HCT116 (cell line): ENCODE measurements around the gene LHFPL6. TPM values are rescaled to one million over a fixed set of nuclear protein-coding genes. Genes with fewer than 3 reads are reported as not detected.

Source experiments
- ATAC-seq: fragments of 200-7000 bp; cut with Tn5 transposase; 2 replicates; pipeline ENCODE4 v1.9.1; 2020; ENCODE audit warnings: mild to moderate bottlenecking, moderate library complexity
- BruUV-seq: library from RNA; stranded (reverse); fragments of 400-500 nt; replicated peaks from 2 replicates; lab custom pipeline; 2021; lab: Mats Ljungman, UMichigan
- CTCF ChIA-PET: fragments of 300-600 bp; sonication (Branson Sonifier 250); formaldehyde crosslinking; loops from one replicate; lab custom pipeline; 2021; ENCODE audit warnings: antibody characterized with exemption; lab: Charles Lee
- POLR2A ChIA-PET: fragments of 300-600, 350-600 bp; sonication (Branson Sonifier 250); formaldehyde crosslinking; loops from one replicate; lab custom pipeline; 2021; ENCODE audit warnings: antibody characterized with exemption; lab: Charles Lee
- RAD21 ChIA-PET, 2 experiments: fragments of 300-600 bp; sonication (Branson Sonifier 250); formaldehyde crosslinking; loops; one replicate each; lab custom pipeline; 2023; ENCODE audit warnings: low total read pairs in 2 of 2; ENCODE audit not compliant: uncharacterized antibody in 2 of 2, unreplicated experiment in 2 of 2, low non-redundant PET in 1 of 2; lab: Charles Lee
- DNase-seq: peaks from one replicate; pipeline ENCODE4 v3.0.0-alpha.2; 2010; ENCODE audit warnings: low read depth, low spot score
- H2AFZ ChIP-seq: fragments of 200-600 bp; shearing (Covaris generic), sonication (generic); 2 replicates; pipeline ENCODE4 v1.6.1; 2017; ENCODE audit warnings: low read depth, mixed run types, mixed read lengths, antibody characterized with exemption, low read length; ENCODE audit not compliant: poor library complexity, severe bottlenecking
- H3K27ac ChIP-seq: 2 replicates; pipeline ENCODE4 v1.5.1; 2012; ENCODE audit warnings: low read depth, low read length
- H3K27me3 ChIP-seq: fragments of 200-600 bp; sonication (generic); 2 replicates; pipeline ENCODE4 v1.6.1; 2016; ENCODE audit warnings: mixed run types, low read length, mixed read lengths; ENCODE audit not compliant: insufficient read depth
- H3K36me3 ChIP-seq, 2 experiments: fragments of 200-500 bp in 1 of 2; fragments of 200-600 bp in 1 of 2; sonication (Bioruptor generic) in 1 of 2; sonication (generic) in 1 of 2; 2 replicates each; pipeline versions ENCODE4 v1.5.1 to v1.6.1; 2014 to 2016; ENCODE audit warnings: low read length in 2 of 2, inconsistent platforms in 1 of 2, mixed read lengths in 1 of 2, mixed run types in 1 of 2; ENCODE audit not compliant: insufficient read depth in 2 of 2, control insufficient read depth in 1 of 2
- H3K4me1 ChIP-seq, 2 experiments: fragments of 200-600 bp in 1 of 2; sonication (generic) in 1 of 2; 2 replicates each; pipeline versions ENCODE4 v1.5.1 to v1.6.1; 2012 to 2017; ENCODE audit warnings: low read length in 2 of 2, inconsistent platforms in 1 of 2, mild to moderate bottlenecking in 1 of 2, mixed read lengths in 1 of 2, mixed run types in 1 of 2, moderate library complexity in 1 of 2; ENCODE audit not compliant: insufficient read depth in 2 of 2, control insufficient read depth in 1 of 2
- H3K4me2 ChIP-seq: fragments of 200-600 bp; sonication (generic); 2 replicates; pipeline ENCODE4 v1.6.1; 2017; ENCODE audit warnings: mixed run types, low read length, mixed read lengths
- H3K4me3 ChIP-seq, 2 experiments: fragments of 200-600 bp in 1 of 2; sonication (generic) in 1 of 2; replicated peaks in 1 of 2; 2 replicates each; pipeline ENCODE4 v1.5.1; 2011 to 2016; ENCODE audit warnings: low read length in 2 of 2, control low read depth in 1 of 2, low read depth in 1 of 2, mild to moderate bottlenecking in 1 of 2, mixed read lengths in 1 of 2, mixed run types in 1 of 2
- H3K79me2 ChIP-seq: fragments of 200-600 bp; sonication (generic); 2 replicates; pipeline ENCODE4 v1.6.1; 2017; ENCODE audit warnings: mild to moderate bottlenecking, mixed run types, low read length, moderate library complexity, mixed read lengths; ENCODE audit not compliant: insufficient read depth
- H3K9ac ChIP-seq: fragments of 200-600 bp; sonication (generic); 2 replicates; pipeline ENCODE4 v1.6.1; 2016; ENCODE audit warnings: low read length, mixed read lengths
- H3K9me2 ChIP-seq: fragments of 200-600 bp; sonication (generic), shearing (Covaris generic); 2 replicates; pipeline ENCODE4 v1.6.1; 2017; ENCODE audit warnings: mixed run types, mild to moderate bottlenecking, moderate library complexity; ENCODE audit not compliant: insufficient read depth
- H3K9me3 ChIP-seq, 2 experiments: fragments of 200-500 bp in 1 of 2; fragments of 200-600 bp in 1 of 2; sonication (Bioruptor generic) in 1 of 2; sonication (generic) in 1 of 2; 2 replicates each; pipeline ENCODE4 v1.6.1; 2014 to 2017; ENCODE audit warnings: low read length in 2 of 2, mixed read lengths in 2 of 2, inconsistent platforms in 1 of 2, low read depth in 1 of 2, mild to moderate bottlenecking in 1 of 2, mixed run types in 1 of 2, moderate library complexity in 1 of 2; ENCODE audit not compliant: control insufficient read depth in 1 of 2, insufficient read depth in 1 of 2
- H4K20me1 ChIP-seq: fragments of 200-600 bp; sonication (generic), shearing (Covaris generic); 2 replicates; pipeline ENCODE4 v1.6.1; 2017; ENCODE audit warnings: mixed run types, mild to moderate bottlenecking, moderate library complexity; ENCODE audit not compliant: insufficient read depth
- ATF3 ChIP-seq: IDR thresholded peaks from 2 replicates; pipeline ENCODE4 v1.6.1; 2012
- JUND ChIP-seq: IDR thresholded peaks from 2 replicates; pipeline ENCODE4 v1.6.1; 2012
- POLR2A ChIP-seq: IDR thresholded peaks from 2 replicates; pipeline ENCODE4 v1.7.0; 2011; ENCODE audit warnings: borderline replicate concordance; ENCODE audit not compliant: insufficient read depth, insufficient read length; ENCODE audit errors: extremely low read depth
- POLR2AphosphoS5 ChIP-seq: IDR thresholded peaks from 2 replicates; pipeline ENCODE4 v1.6.1; 2011; ENCODE audit warnings: mild to moderate bottlenecking, low read depth, low read length, moderate library complexity
- TCF7L2 ChIP-seq: IDR thresholded peaks from 2 replicates; pipeline ENCODE4 v1.7.0; 2011; ENCODE audit warnings: borderline replicate concordance, inconsistent platforms; ENCODE audit not compliant: insufficient read depth, insufficient read length; ENCODE audit errors: extremely low read depth
- ZBTB33 ChIP-seq: IDR thresholded peaks from 2 replicates; pipeline ENCODE4 v1.6.1; 2011; ENCODE audit warnings: mild to moderate bottlenecking, low read length, moderate library complexity; ENCODE audit not compliant: insufficient replicate concordance; ENCODE audit errors: extremely low read depth
- ZFX ChIP-seq: fragments of 450-650 bp; IDR thresholded peaks from 2 replicates; pipeline ENCODE4 v1.6.1; 2017
- intact Hi-C: fragments of 100-400 bp; cut with micrococcal nuclease; formaldehyde crosslinking; loops from 2 replicates; pipeline ENCODE4 v1.10.0; 2022
- total RNA-seq: library from RNA; stranded (reverse); gene quantifications from one replicate; pipeline ENCODE4 v1.2.1, GENCODE V29; 2021; ENCODE audit not compliant: unreplicated experiment

The LHFPL6 gene
- total RNA-seq, 1 experiment from 2014 or later = 0.22 TPM

- BruUV-seq = no TSS peak
- Histone ChIP-seq H4K20me1 (no peaks in the 10 kb centered on the region), H3K79me2 (no peaks in the 10 kb centered on the region), H3K27me3 (peaks cover 45% of the 10 kb centered on the region), H3K4me3 (no peak overlapping the region), H3K27ac (no peak overlapping the region), H3K9ac (no peak overlapping the region), H3K9me3 (no peaks in the 10 kb centered on the region), H3K36me3 (no peaks in the 10 kb centered on the region), H3K9me2 (no peaks in the 10 kb centered on the region), H3K4me2 (no peak overlapping the region), H2AFZ (no peak overlapping the region), H3K4me1 (no peaks in the 10 kb centered on the region)
- no peak for TF ChIP-seq JUND
- TF ChIP-seq POLR2A = no peak
- no peak for DNase-seq
- intact Hi-C loops = no loop called here
- ChIA-PET RAD21 (no interaction called here), CTCF (no interaction called here), POLR2A (no interaction called here)
- ATAC-seq = no peak
Measured at GRCh38 chr13:39494633-39495032, 108.4 kb downstream of the LHFPL6 start.

- ATAC-seq = no peak
- RAD21 ChIA-PET = no interaction called here
- Histone ChIP-seq H3K27me3 (peaks cover 45% of the 10 kb centered on the region), H3K4me1 (no peaks in the 10 kb centered on the region), H3K79me2 (no peaks in the 10 kb centered on the region), H3K9ac (no peak overlapping the region), H3K9me2 (no peaks in the 10 kb centered on the region), H4K20me1 (no peaks in the 10 kb centered on the region), H3K27ac (no peak overlapping the region), H3K4me2 (no peak overlapping the region), H3K4me3 (no peak overlapping the region), H2AFZ (no peak overlapping the region), H3K36me3 (no peaks in the 10 kb centered on the region), H3K9me3 (no peaks in the 10 kb centered on the region)
- CTCF ChIA-PET = no interaction called here
- POLR2A ChIA-PET = no interaction called here
- no peak for TF ChIP-seq POLR2A
- TF ChIP-seq ATF3 = no peak
- no peak for TF ChIP-seq ZFX
- no TSS peak for BruUV-seq
- no peak for DNase-seq
- intact Hi-C loops = no loop called here
Measured at GRCh38 chr13:39494006-39494405, 109.0 kb downstream of the LHFPL6 start.

GRCh38 chr13:39490136-39490535 lies 112.9 kb downstream of the LHFPL6 start:
- no peak overlapping the region for H3K27ac ChIP-seq
- intact Hi-C loops = no loop called here
- DNase-seq = no peak

More at GRCh38 chr13:39490136-39490535, 112.9 kb downstream of the LHFPL6 start:
- Histone ChIP-seq H3K9ac (no peak overlapping the region), H3K4me1 (no peaks in the 10 kb centered on the region), H4K20me1 (no peaks in the 10 kb centered on the region), H2AFZ (no peak overlapping the region), H3K36me3 (no peaks in the 10 kb centered on the region), H3K9me3 (no peaks in the 10 kb centered on the region), H3K4me2 (no peak overlapping the region), H3K27me3 (peaks cover 43% of the 10 kb centered on the region), H3K4me3 (no peak overlapping the region), H3K9me2 (no peaks in the 10 kb centered on the region), H3K79me2 (no peaks in the 10 kb centered on the region)
- ChIA-PET CTCF (no interaction called here), POLR2A (no interaction called here), RAD21 (no interaction called here)
- TF ChIP-seq POLR2AphosphoS5 (no peak), TCF7L2 (no peak), POLR2A (no peak), ZBTB33 (no peak)
- no TSS peak for BruUV-seq
- no peak for ATAC-seq
